Measurements from ENCODE around the gene RUFY1.
"Not testable (repeated sequence)": the region's sequence is repeated elsewhere in the genome, so short reads cannot be mapped to it uniquely, and the experiment has no call there.

Gene RUFY1

DNA sequence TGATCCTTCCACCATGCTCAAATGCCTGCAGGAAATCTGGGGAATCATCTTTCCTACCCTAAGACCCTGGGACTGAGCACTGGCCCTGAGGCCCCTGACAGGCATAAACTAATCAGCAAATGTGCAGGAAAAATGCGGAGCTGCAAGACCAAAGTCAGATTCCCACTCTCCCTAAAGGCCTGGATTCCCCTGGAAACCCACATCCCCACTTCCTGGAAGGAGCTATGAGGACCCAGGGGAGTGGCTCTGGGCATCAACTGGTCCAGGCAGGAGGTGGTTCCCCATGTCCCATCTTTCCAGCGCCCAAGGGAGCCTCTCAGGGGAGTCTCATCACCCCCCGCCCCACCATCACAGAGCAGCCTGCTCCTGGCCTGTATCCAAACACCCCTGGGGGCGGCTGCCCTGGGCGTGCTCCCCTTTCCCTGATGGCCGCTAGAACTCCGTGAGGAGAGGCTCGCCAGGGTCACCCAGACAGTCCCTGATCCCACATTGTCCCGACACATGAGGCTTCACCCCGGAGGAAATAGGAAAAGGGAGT, 98.9 kb downstream of the RUFY1 start:
- not testable (repeated sequence) for FAIRE-seq; DNase-seq (ENCODE audit: extremely low spot score, insufficient read length, low read depth)

DNA sequence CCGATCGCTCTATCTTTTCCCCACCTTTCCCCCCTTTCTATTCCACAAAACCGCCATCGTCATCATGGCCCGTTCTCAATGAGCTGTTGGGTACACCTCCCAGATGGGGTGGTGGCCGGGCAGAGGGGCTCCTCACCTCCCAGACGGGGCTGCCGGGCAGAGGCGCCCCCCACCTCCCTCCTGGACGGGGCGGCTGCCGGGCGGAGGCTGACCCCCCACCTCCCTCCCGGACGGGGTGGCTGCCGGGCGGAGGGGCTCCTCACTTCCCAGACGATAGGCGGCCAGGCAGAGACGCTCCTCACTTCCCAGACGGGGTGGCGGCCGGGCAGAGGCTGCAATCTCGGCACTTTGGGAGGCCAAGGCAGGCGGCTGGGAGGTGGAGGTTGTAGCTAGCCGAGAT, 99.9 kb downstream of the RUFY1 start:
- not testable (repeated sequence) for FAIRE-seq; DNase-seq (ENCODE audit: extremely low spot score, insufficient read length, low read depth)

DNA sequence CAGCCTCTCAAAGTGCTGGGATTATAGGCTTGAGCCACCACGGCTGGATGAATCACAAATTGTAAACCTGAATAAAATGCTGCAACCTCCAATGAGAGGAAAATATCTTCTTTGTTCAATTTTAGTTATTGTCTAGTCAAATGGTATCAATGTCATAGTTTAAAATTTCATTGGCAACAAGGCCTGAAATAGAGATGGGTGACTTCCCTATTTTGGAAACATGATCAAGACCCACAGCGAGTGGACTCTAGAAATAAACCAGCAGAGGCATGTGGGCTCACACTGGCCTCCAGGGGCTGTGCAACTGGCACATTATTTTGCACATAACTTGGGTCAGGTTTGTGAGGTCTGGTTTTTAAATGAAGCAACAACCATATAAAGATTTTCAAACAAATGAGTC, 102.8 kb downstream of the RUFY1 start:
- FAIRE-seq; DNase-seq (ENCODE audit: extremely low spot score, insufficient read length, low read depth): not testable (repeated sequence)

DNA sequence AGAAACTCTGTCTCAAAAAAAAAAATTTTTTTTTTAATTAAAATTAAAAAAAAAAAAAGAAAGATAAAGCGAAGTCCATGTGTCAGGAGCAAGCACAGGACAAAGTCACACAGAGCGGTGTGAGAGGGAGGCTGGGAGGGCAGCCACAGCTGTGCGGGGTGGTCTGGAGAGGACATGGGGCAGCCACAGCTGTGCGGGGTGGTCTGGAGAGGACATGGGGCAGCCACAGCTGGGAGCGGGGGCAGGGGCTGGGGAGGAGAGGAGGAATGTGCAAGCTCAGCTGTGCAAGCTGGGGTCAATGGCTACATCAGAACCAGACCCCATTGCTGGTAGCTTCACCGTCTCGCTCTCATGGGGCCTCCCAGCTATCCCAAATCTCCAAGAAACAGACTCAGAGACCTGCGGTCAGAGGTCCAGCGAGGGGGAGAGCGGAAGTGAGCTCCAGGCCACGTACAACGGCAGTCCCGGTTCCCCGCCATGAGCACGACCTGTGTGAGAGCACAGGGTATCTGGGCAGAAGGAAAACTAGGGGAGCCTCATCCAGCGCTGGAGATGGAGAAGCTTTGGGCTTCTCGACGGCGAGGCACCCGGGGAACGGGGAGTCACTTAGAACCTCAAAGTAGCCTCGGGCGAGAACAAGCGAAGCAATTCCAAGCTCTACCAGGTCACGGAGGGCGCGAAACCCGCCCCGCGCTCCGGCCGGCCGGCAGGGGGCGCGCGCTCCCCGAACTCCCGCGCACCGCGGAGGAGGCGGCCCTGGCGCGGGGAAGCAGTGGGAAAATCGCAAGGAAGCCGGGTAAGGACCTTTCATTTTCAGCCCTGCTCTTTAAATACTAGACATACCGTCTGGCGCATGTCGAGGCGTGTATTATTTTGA, 107.2 kb downstream of the RUFY1 start:
- peak; percentile 89 for FAIRE-seq
- DNase-seq (ENCODE audit: extremely low spot score, insufficient read length, low read depth) = not testable (repeated sequence)

DNA sequence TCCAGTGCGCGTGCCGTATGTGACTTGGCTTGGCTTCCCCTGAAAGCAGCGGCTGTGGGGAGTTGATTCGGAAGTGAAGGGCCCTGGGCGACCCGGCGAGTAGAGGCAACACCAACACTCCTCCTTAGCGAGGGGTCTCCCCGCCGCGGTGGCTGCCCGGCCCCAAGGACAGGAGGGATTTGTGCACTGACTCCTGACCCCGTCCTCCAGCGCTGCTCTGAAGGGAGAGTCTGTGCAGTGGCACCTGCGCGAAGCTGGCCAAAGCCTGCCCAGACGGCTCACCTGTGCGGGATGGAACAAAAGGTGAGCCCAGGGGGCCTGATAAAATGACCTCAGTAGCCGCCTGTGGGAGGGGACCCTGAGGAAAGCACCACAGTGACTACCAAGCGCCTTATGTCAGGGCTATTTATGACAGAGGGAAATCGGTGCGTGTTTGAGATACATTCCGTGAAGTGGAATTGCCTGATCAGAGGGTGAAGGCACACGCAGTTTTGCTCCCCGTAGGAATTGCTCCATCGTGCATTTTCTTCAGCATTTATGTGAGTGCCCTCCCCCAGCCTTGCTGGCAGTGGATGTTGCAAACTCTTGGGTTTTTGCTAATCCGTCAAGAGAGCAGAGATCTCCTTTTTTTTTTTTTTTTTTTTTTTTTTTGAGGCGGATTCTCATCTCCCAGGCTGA, 108.0 kb downstream of the RUFY1 start:
- not testable (repeated sequence) for DNase-seq (ENCODE audit: extremely low spot score, insufficient read length, low read depth); FAIRE-seq
